ENCODE measurements around the gene LCLAT1. TPM values are rescaled to one million over a fixed set of nuclear protein-coding genes. Genes with fewer than 3 reads are reported as not detected.
"Not testable (repeated sequence)": the region's sequence is repeated elsewhere in the genome, so short reads cannot be mapped to it uniquely, and the experiment has no call there.

The LCLAT1 gene
- total RNA-seq, 1 donor from 2014 or later, result 26.7 TPM

DNA sequence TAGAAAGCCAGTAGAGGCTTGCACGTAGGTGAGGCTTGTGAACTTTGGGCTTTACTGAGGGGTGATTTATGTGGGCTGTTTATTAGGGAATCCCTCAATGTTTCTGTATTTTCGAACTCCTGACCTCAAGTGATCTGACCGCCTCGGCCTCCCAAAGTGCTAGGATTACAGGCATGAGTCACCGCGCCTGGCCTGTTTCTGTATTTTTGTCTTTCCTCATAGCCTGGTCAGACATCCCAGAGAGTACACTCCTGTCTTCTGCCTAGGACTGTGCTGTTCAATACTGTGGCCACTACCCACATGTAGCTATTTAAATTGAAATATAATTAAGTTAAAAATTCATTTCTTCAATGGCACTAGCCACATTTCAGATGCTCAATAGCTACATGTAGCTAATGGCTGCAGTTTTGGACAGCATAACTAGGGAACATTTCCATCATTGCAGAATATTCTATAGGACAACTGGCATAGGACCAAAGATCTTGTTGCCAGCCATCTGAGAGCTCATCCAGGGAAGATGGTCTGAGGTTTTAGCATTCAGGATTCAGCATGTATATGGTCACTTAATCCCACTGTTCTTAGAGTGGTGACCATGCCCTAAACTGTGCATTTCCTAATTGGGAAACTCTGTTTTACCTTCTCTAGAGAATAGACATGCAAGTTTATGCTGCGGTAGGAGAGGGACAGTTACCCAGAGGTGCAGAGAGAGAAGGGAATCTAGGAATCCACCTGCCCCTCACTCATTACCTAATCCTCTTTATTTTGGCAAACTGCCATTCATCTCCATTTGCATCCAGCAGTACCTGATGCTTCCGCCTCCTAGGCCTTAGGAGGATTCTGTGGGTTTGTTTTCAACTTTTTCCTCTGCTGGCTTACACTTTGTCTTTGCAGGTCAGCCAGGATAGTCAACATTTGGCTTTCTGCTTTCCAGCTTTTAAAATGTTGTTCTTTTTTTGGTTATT lies 64.4 kb downstream of the LCLAT1 start:
- no peak for DNase-seq (ENCODE audit: low read depth)
- no peak for TF ChIP-seq CTCF (IDR thresholded peaks at IDR 0.05; ENCODE audit: insufficient read depth, low read length, poor library complexity, severe bottlenecking)
- H3K27me3 ChIP-seq (ENCODE audit: control insufficient read depth, insufficient read depth, low read length), result no peaks in the 10 kb centered on the region
- no peak overlapping the region for H3K4me3 ChIP-seq (ENCODE audit: low read depth, low read length)
- H3K36me3 ChIP-seq (ENCODE audit: control insufficient read depth, insufficient read depth, low read length), result no peaks in the 10 kb centered on the region

DNA sequence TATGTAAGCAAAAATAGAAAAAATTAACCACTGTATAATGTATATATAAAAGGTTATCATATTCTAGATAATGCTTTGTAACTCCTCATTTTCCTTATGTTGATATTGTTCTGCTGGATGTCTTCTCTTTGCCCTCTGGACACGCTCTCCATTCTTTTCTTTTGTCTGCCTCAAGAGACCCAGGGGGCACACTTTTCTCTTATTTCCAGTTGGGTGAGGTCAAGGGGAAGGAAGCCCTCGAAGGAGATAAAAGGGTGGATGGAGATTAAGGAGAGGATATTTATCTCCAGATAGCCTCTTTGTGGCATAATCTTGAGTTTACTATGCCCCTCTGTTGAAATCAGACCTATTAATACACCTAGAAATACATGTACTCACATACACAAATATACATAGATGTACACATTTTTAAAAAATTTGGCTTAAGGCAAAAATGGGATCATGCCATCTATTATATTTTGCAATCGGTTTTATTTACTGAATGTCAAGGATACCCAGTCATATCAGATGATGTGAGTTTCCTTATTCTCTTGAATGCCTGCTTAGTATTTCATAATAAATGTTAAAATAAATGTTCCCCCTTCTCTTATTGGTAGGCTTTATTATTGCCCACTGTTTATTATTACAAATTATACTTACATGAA lies 65.3 kb downstream of the LCLAT1 start:
- no peak for DNase-seq (ENCODE audit: low read depth)
- H3K36me3 ChIP-seq (ENCODE audit: control insufficient read depth, insufficient read depth, low read length), result no peaks in the 10 kb centered on the region
- TF ChIP-seq CTCF (IDR thresholded peaks at IDR 0.05; ENCODE audit: insufficient read depth, low read length, poor library complexity, severe bottlenecking), result no peak

GRCh38 chr2:30513649-30514048 lies 66.6 kb downstream of the LCLAT1 start:
- H3K27me3 ChIP-seq (ENCODE audit: control insufficient read depth, insufficient read depth, low read length); DNase-seq (ENCODE audit: low read depth); H3K36me3 ChIP-seq (ENCODE audit: control insufficient read depth, insufficient read depth, low read length); H3K4me3 ChIP-seq (ENCODE audit: low read depth, low read length): not testable (repeated sequence)

More for the DNA sequence above, 65.3 kb downstream of the LCLAT1 start:
- Histone ChIP-seq H3K27me3 (ENCODE audit: control insufficient read depth, insufficient read depth, low read length) (no peaks in the 10 kb centered on the region), H3K4me3 (ENCODE audit: low read depth, low read length) (no peak overlapping the region)

DNA sequence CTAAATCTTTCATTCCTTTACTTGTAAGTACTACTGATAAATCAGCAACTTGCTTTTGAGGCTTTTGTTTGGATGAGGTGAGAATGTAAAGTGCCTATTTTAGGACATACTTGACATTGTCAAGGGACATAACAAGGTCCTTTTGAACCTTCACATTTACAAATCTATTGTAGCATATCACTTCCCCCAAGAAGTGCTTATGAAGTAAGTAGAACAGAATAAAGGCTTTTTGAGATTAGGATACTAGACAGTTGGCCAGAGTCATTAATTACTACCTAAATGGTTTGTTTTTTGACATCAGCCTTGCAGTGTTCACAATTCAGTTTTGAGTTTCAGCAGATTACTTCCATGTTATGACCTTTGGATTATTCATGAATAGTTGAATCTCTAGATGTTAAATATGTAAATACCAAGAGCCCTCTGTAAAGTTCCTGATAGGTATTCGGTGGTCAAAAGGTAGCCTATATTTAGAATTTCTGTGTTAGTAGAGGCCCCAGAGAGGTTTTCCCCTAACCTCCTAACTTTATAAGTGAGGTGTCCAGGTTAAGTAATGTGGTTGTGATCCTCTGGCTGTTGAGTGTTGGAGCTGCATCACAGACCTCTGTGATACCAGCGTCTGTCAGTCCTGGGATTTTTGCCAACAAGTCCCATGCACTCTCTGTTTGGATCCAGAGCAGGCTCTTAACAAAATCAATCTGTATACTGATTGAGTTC lies 67.2 kb downstream of the LCLAT1 start:
- no peak for DNase-seq (ENCODE audit: low read depth)
- TF ChIP-seq CTCF (IDR thresholded peaks at IDR 0.05; ENCODE audit: insufficient read depth, low read length, poor library complexity, severe bottlenecking), result no peak
- Histone ChIP-seq H3K36me3 (ENCODE audit: control insufficient read depth, insufficient read depth, low read length) (no peaks in the 10 kb centered on the region), H3K27me3 (ENCODE audit: control insufficient read depth, insufficient read depth, low read length) (no peaks in the 10 kb centered on the region), H3K4me3 (ENCODE audit: low read depth, low read length) (no peak overlapping the region)

DNA sequence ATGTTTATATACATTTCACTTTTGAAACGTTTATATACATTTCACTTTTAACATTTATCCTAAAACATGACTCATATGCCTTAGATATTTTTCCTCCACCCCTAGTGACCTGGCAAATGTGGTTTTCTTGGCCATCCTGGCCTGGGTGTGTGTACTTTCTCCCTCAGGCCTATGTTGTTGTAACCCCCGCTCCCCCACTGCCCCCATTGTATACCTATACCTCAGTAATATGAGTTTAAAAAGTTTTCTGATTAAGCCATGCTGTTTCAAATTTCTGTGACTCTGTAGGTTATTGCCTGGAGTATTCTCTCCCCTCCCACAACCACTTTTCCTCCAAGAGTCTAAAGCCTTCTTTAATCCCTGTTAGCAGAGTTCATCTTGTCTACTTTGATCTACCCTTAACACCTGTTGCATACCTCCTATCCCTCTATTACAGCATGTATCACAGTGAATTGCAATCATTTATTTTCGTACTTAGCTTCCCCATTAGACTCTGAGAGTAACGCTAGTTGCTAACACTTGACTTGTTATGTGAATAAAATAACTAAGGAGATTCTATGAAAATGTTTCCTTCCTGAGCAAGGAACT lies 67.9 kb downstream of the LCLAT1 start:
- DNase-seq (ENCODE audit: low read depth), result no peak
- no peak overlapping the region for H3K4me3 ChIP-seq (ENCODE audit: low read depth, low read length)
- no peaks in the 10 kb centered on the region for H3K36me3 ChIP-seq (ENCODE audit: control insufficient read depth, insufficient read depth, low read length)
- H3K27me3 ChIP-seq (ENCODE audit: control insufficient read depth, insufficient read depth, low read length), result no peaks in the 10 kb centered on the region
- TF ChIP-seq CTCF (IDR thresholded peaks at IDR 0.05; ENCODE audit: insufficient read depth, low read length, poor library complexity, severe bottlenecking), result no peak

DNA sequence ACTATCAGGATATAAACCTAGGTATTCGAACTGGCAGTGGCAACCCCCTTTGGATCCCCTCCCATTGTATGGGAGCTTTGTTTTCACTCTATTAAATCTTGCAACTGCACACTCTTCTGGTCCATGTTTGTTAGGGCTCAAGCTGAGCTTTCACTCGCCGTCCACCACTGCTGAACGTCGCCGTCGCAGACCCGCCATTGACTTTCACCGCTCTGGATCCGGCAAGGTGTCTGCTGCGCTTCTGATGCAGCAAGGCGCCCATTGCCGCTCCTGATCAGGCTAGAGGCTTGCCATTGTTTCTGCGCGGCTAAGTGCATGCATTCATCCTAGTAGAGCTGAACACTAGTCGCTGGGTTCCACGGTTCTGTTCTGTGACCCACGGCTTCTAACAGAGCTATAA lies 69.1 kb downstream of the LCLAT1 start:
- Histone ChIP-seq H3K27me3 (ENCODE audit: control insufficient read depth, insufficient read depth, low read length) (no peaks in the 10 kb centered on the region), H3K4me3 (ENCODE audit: low read depth, low read length) (no peak overlapping the region), H3K36me3 (ENCODE audit: control insufficient read depth, insufficient read depth, low read length) (no peaks in the 10 kb centered on the region)
- TF ChIP-seq CTCF (IDR thresholded peaks at IDR 0.05; ENCODE audit: insufficient read depth, low read length, poor library complexity, severe bottlenecking), result no peak
- DNase-seq (ENCODE audit: low read depth), result no peak
